NCI-H526 treated with DMSO at 0.1 percent for 48 hours (cell line): ENCODE results near the gene NME1.
"Not testable (repeated sequence)": the region's sequence is repeated elsewhere in the genome, so short reads cannot be mapped to it uniquely, and the experiment has no call there.

Experiments
- DNase-seq: peaks from one replicate; lab custom pipeline; 2025; lab: John Stamatoyannopoulos, UW

Gene NME1

GRCh38 chr17:51153210-51154072, at the start of gene NME1:
NME1 (plus strand) TSS chr17:51153559; CDS start chr17:51155655, 2,096 bp downstream.
- DNase-seq = peak; percentile 99

GRCh38 chr17:51107778-51108177, 45.6 kb upstream of the NME1 start:
- DNase-seq = no peak

DNA sequence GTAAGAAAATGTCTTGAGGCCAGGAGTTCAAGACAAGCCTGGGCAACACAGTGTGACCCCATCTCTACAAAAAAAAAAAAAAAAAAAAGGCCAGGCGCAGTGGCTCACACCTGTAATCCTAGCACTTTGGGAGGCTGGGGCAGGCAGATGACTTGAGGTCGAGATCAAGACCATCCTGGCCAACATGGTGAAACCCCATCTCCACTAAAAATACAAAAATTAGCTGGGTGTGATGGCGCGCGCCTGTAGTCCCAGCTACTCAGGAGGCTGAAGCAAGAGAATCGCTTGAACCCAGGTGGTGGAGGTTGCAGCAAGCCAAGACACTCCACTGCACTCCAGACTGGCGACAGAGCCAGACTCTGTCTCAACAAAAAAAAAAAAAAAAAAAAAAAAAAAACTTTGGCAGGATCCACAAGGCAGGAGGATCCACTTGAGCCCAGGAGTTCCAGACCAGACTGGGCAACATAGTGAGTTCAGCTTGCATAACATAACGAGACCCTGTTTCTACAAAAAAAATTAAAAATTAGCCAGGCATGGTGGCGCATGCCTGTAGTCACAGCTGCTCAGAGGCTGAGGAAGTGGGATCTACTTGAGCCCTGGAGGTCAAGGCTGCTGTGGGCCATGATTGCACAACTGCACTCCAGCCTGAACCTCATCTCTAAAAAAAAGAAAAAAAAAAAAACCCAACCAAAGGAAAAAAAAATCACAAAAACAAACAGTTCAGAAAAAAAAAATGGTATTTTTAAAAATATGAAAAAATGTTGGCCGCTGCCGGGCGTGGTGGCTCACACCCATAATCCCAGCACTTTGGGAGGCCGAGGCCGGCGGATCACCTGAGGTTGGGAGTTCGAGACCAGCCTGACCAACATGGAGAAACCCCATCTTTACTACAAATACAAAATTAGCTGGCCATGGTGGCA, 40.8 kb upstream of the NME1 start:
- DNase-seq = not testable (repeated sequence)

DNA sequence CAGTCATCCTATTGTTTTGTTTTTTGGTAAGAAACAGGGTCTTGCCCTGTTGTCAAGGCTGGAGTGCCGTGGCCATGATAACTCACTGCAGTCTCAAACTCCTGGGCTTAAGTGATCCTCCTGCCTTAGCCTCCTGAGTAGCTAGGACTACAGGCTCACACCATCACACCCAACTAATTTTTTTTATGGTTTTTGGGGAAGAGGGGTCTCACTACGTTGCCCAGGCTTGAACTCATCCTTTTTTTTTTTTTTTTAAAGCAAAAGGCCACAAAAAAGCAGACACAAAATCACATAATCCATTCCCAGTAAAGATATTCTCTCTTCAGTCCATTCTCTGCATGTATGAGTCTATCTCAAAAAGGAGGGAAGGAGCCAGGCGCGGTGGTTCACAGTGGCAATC, 38.2 kb upstream of the NME1 start:
- DNase-seq = no peak

DNA sequence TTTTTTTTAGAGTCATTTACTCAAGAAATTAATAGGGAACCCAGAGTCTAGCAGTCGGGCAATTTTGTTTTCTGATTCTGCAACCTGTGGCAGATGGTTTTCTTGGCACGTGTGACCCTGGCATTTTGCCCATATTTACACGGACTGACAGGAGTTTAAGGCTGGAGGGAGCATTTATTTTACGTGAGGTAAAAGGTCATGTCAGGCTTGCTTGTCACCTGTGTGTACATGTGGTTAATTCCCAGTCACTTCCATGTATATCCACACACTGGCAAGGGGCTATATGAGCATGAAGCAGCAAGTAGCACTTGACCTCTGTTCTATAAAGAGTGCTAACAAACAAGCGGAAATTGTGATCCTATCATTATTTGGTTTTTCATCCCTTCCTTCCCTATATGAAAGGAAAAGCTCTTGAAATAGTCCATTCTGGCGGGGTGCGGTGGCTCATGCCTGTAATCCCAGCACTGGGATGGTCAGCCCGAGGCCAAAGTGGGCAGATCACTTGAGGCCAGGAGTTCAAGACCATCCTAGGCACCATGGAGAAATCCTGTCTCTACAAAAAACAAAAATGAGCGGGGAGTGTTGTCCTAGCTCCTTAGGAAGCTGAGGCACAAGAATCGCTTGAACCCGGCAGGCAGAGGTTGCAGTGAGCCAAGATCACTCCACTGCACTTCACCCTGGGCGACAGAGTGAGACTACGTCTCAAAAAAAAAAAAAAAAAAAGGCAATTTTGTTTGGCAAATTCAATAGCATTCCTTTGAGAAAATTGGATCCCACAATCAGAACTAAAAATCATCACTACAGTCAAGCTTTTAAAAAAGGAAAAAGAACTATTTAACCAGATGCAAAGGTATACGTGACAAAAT, 34.8 kb upstream of the NME1 start:
- DNase-seq = no peak

DNA sequence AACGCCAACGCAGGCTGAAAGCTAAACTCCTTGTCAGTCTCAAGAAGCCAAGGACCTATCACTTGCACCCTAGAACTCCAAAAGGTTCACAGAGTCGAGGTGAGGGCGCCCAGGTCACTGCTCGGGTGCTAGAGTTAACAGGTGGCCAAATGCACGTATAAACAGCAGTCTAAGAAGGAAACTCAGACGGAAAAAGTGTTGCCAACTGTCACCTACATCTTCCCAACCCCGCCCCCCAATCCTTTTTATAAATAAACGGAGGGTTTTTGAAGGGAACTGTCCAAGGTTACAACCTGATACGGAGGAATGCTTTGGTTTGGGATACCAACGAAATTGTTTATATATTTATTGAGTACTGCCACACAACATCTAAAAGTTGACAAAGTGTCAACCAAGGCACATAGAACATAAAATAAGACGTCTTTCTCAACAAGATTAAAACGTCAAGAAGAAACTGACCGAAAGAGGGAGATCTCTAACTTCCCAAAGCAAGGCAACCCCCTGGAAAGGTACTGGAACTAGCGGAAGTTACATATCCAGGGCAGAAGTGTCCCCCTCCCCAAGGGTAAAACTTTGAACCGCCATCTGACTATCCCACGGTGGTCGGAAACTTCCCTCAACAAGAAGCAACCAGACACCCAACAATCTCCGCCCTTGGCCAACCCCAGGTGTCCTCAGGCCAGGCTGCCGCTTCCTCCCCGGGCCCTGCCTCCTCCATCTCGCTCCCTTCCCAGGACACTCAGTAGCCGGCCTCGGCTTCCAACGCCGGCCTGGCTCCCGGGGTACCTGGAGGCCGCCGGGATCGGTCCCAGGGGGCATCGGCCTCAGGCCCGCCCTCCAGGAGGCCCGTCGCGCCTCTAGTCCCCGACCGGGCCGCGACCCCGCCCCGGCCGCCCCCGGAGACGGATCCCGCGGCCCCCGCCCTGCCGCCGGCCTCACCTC, 33.7 kb upstream of the NME1 start:
- DNase-seq = peak; percentile 54

GRCh38 chr17:51120357-51120738, 33.0 kb upstream of the NME1 start:
- peak; percentile 65 for DNase-seq

GRCh38 chr17:51120739-51121619, 32.4 kb upstream of the NME1 start, which contains the start of gene SPAG9:
SPAG9 (minus strand) TSS chr17:51120868; CDS start chr17:51120656, 212 bp downstream.
- peak; percentile 93 for DNase-seq

DNA sequence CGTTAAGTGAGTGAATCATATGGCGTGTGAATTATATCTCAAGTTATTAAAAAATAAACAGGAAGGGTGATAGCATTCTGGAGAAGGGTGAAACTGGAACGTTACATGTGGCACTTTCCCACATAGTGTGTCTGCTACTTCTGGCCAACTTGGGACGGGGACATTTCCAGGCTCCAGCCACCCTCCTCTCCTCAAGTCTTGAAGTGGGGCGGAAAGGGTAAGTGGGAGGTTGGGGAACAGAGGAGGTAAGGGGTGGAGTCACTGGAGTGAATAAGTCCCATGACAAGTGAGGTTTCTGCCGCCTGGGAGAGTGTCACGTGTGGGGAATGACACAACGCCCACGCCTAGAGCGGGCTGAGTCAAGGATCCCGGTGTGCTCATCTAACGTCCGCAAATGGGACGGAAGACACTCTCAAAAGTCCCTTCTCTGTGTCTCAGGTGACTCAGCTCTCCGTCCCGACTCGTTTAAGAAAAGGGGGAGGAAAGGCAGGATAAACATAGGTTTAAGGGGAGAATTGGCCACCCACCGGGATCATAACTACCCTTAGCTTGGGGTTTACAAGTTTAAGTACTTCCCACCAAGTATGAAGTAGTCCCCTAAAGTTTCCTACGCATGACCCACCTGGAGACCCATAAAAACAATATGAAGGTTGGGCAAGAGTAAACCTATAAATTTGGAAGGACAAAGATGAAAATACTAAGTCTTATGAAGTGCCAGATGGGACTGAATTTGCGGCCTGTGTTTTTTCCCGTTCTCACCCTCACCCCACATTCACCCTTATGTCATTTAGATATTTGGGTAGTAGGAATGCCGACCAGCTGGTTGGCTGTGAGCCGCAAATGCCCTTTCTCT, 31.5 kb upstream of the NME1 start:
- peak; percentile 56 for DNase-seq

GRCh38 chr17:51122473-51123115, 30.8 kb upstream of the NME1 start:
- DNase-seq = not testable (repeated sequence)

- no peak for DNase-seq
Observed at GRCh38 chr17:51124640-51125503, 28.5 kb upstream of the NME1 start.

DNA sequence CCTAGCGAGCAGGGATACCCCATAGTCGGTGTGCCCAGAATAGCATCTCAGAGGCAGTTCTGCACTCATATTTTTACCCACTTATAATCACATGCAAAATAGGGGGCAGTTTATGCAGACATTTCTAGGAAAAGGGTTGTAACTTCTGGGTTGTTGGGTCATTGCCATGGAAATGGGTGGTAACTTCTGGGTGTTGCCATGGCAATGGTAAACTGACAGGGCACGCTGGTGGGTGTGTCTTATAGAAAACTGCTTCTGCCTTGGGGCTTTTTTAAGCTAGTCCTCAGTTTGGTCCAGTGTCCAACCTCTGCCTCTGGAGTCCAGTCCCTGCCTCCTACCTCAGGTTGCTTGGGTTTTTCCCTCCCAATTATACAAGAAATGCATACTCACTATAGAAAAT, 25.3 kb upstream of the NME1 start:
- DNase-seq = no peak

DNA sequence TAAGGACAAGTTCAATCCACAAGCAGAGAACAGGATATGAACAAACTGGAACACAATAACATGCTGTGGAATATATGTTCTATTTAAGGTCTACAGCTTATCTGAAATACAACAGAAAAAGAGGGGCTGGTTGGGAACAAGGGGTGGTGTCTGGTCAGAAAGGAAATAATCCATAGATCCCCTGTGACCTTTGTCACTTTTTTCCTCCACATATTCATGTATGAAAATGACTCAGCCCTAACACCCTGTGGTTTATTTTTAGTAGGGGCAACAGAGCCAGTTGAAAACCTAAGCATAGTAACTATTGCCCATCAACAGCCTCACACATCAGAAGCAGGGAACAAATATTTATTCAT, 20.4 kb upstream of the NME1 start:
- no peak for DNase-seq

DNA sequence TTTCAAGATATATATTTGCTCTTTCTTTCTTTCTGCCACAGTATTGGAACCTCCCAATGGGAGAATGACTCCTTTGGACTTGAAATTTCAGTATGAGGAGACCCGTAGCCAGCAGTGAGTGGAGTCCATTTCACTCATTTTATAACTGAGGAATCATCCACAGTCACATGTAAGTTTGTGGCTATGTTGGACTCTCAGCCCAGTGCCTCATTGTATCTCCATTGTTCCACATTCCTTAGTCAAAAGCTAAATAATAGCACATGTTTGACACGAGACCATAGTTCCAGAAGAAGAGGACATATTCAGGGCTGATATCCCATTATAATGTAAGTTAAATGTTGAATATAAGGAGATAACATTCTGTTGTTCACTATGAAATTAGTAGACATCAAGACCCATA, 20.0 kb upstream of the NME1 start:
- no peak for DNase-seq

GRCh38 chr17:51135956-51136355, 17.4 kb upstream of the NME1 start:
- no peak for DNase-seq

GRCh38 chr17:51142597-51142996, 10.8 kb upstream of the NME1 start:
- no peak for DNase-seq
